HG03064 (cell line): ENCODE results near the gene SHQ1.
"Not testable (repeated sequence)": the region's sequence is repeated elsewhere in the genome, so short reads cannot be mapped to it uniquely, and the experiment has no call there.

Source experiments
- ATAC-seq: cut with Tn5 transposase; IDR thresholded peaks from one replicate; pipeline ENCODE4 v1.9.1; 2021; ENCODE audit warnings: low read depth; ENCODE audit not compliant: unreplicated experiment

SHQ1 gene

DNA sequence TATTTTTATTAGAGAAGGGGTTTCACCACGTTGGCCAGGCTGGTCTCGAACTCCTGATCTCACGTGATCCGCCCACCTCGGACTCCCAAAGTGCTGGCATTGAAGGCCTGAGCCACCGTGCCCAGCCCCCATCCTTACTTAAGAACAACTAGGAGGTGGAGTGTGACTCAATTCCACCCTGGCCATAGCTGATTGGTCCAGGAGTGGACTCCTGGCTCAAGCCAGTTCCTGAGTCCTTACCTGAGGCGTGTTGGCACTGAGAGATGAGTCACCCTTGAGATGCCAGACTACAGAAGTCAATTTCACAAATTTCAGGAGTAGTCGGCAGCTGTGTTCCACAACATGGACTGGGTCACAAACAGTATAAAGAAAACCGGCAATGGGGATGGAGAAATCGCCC, 124.2 kb downstream of the SHQ1 start:
- no peak for ATAC-seq

DNA sequence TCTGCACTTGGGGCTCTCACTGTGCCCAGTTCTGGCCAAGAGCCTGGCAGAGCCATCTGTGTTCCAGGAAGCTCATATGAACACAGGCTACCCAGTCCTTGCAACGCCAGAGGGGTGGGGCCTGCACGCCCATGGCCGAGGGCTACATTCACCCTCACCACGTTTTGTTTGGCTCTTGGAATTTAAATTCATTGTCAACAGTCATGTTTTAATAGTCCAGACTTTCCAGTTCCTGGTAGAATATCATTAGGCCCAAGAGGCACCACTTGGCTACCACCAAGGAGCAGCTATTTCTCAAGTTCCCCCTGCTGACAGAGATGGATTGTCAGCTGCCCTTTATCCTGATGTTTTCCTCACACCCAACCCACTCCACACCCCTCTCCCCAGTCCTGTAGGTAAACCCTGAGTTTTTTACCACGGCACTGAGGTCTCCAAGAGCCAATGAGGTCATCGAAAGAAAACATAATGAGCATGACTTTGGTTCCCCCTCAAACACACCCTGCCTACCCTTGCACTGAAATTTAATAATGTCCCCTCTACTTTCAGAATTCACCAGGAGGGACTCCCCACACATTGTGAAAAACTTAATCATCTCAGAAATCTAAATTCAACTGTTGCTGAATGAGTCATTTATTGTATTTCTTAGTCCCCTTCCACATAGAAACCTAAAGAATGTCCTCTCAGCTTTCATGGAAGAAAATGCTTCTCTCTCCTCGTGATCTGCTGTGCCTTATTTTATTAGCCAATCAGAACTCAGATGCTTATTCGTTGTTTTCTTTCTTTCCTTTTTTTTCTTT, 125.1 kb downstream of the SHQ1 start:
- peak; percentile 73 for ATAC-seq

DNA sequence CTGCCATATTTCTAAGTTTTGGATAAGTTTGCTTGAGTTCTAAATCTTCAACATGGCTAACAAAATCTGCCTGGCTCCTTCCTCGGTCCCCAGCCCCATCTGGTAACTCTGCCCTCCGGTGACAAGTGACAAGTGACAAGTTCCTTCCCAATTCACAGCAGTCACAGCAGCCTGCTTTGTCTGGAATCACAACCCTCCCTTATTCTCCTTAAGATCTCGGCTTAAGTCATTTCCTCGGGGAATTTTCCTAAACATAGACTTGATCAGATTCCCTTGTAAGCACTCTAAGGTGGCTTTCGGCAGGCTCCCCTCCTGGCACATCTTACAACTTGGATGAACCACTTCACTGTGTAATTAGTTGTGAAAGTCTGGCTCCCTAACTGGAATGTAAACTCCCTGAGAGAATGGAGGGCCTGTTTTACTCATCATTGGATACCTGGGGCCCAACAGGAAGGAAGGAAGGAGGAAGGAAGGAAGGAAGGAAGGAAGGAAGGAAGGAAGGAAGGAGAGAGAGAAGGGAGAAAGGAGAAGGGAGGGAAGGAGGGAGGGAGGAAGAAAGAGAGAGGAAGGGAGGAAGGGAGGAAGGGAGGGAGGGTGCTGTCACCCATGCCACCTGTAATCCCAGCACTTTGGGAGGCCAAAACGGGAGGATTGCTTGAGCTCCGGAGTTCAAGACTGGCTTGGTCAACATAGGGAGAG, 126.4 kb downstream of the SHQ1 start:
- no peak for ATAC-seq

DNA sequence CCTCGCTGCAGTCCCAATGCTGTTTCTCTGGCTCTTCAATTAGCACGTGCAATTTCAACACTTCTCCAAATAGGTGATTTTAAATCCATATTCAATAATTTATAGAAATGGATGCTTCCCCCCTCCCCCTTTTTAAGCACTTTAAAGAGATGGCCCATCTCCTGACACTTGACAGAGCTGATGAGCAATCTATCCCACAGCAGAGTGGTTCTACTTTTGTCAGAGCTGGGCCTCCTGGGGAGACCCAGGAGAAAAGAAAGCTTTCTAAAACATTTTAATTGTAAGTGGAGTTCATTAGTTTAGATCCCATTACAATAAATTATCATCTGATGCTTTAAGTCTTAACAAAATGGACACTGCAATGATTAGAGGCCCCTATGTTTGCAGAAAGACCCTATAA, 127.7 kb downstream of the SHQ1 start:
- no peak for ATAC-seq

DNA sequence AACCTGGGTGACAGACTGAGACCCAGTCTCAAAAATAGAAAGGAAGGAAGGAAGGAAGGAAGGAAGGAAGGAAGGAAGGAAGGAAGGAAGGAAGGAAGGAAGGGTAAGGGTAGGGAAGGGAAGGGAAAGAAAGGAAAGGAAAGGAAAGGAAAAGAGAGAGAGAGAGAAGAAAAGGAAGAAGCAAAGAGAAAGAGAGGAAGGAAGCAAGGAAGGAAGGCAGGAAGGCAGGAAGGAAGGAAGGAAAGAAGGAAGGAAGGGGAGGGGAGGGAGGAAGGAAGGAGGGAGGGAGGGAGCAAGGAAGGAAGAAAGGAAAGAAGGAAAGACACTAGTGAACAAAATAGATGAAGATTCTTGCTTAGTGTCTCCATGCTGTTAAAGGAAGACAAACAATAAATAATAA, 129.1 kb downstream of the SHQ1 start:
- no peak for ATAC-seq

DNA sequence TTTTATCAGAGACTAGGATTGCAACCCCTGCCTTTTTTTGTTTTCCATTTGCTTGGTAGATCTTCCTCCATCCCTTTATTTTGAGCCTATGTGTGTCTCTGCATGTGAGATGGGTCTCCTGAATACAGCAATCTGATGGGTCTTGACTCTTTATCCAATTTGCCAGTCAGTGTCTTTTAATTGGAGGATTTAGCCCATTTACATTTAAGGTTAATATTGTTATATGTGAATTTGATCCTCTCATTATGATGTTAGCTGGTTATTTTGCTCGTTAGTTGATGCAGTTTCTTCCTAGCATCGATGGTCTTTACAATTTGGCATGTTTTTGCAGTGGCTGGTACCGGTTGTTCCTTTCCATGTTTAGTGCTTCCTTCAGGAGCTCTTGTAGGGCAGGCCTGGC, 134.1 kb downstream of the SHQ1 start:
- not testable (repeated sequence) for ATAC-seq

DNA sequence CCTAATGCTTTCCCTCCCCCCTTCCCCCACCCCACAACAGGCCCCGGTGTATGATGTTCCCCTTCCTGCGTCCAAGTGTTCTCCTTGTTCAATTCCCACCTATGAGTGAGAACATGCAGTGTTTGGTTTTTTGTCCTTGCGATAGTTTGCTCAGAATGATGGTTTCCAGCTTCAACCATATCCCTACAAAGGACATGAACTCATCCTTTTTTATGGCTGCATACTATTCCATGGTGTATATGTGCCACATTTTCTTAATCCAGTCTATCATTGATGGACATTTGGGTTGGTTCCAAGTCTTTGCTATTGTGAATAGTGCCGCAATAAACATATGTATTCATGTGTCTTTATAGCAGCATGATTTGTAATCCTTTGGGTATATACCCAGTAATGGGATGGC, 137.8 kb downstream of the SHQ1 start:
- ATAC-seq: not testable (repeated sequence)

DNA sequence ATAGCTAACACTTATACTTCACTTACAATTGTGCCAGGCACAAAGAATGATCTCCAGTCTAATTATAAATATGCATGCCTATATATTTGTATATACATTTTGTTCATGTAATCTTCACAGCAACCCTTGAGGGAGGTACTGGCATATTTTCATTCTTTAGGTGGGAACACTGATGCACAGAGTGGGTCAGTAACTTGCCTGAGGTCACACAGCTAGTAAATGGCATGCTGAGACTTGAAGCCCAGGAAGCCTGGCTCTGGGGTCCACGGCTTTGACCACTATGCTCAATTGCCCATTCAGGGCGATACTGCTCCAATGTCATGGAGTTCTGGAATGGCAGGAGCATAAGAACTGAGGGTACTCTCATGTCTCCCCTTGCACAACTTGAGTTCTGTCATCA, 139.8 kb downstream of the SHQ1 start:
- ATAC-seq: no peak

DNA sequence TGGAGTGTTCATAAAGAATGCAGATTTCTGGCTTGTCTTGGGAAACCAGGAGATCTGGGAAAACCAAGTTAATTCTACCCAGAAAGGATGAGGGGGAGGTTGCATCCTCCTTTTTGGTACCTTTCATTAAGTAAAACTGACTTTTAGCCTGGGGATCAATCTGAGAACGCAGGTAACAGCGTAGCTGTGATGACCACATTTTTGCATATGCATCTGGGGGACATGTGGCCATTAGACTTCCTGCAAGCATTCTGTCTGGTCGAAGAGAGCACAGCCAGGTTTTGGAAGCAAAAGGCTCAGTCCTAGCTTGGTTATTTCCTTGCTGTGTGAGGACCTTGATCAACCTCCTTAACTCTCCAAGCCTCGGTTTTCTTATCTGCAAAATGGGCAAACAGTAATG, 145.2 kb downstream of the SHQ1 start:
- ATAC-seq: no peak

DNA sequence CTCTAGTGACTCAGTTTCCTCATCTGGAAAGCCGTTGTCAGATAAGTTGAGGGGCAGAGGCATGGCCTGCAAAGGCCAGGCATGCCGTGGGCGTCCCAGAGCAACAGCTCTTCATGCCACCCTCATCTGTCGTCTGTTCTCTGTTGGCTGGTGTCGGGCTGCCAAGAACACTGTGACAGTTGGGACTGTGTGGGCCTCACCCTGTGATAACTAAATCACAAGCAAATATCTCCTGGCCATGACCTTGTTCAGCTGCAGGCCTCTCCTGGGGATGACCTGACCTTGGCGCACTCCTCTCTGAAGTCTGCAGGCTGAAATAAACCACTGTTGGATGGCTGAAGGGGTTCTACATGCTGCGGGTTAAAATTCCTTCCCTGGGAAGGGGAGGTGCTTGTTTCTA, 145.9 kb downstream of the SHQ1 start:
- ATAC-seq: no peak

DNA sequence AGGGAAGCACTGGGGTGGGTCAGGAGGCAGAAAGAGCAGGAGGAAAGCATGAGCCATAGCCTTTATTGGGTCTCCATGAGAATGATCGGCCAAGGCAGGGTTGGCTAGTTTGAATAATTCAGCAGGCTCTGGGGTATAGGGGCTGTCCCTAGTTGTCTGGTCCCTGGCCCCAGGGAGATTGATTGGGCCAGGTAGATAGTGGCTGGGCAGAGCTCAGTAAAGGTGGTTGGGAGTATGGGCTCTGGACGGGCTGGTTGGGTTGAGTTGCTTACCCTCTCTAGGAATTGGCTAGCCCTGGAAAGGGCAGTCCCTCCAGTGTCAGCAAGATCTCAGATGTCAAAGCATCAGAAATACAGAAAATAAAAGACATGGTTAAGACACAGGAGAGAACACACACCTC, 148.1 kb downstream of the SHQ1 start:
- ATAC-seq: no peak

DNA sequence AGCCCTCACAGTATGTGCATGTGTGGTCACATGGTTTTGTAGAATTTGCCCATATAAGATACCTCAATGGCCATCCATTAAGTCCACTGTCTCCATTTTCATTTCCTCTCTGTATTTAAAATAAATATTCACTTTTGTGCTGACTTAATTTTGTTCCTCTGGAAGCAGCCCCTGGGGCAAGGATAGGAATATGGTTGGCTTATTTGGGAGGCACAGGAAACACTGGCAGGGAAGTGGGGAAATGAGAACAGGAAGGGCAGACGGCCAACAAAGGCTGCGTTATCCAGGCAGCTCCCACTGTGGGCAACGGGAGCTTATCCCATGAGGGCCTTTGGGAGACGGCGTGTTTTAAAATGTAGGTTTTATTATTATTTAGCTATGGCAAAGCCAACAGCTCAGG, 148.6 kb downstream of the SHQ1 start:
- no peak for ATAC-seq
